Testis (tissue), 5 donors: ENCODE data around the gene MAML3. TPM values are rescaled to one million over a fixed set of nuclear protein-coding genes. Genes with fewer than 3 reads are reported as not detected.

Experiments used
- DNase-seq: peaks from one replicate; pipeline ENCODE4 v3.0.0-alpha.2; 2019
- H3K27ac ChIP-seq, 2 donors: fragments of 200-600 bp; sonication (generic); one replicate each; pipeline ENCODE4 v1.5.1; 2019
- H3K27me3 ChIP-seq: fragments of 200-600 bp; sonication (generic); one replicate; pipeline ENCODE4 v1.5.1; 2019
- H3K36me3 ChIP-seq: fragments of 200-600 bp; sonication (generic); one replicate; pipeline ENCODE4 v1.5.1; 2017; ENCODE audit warnings: low read depth; ENCODE audit errors: missing control alignments
- H3K4me1 ChIP-seq: fragments of 200-600 bp; sonication (generic); one replicate; pipeline ENCODE4 v1.5.1; 2019
- H3K4me3 ChIP-seq, 2 donors: fragments of 200-600 bp; sonication (generic); one replicate each; pipeline ENCODE4 v1.5.1; 2017 to 2019
- H3K9me3 ChIP-seq: fragments of 200-600 bp; sonication (generic); one replicate; pipeline ENCODE4 v1.5.1; 2017
- CTCF ChIP-seq, 3 experiments: fragments of 450-650 bp in 2 of 3; fragments of 200-600 bp in 1 of 3; sonication (generic) in 1 of 3; IDR thresholded peaks; one replicate each; pipeline ENCODE4 v1.5.1; 2016 to 2019; ENCODE audit warnings: antibody characterized with exemption in 3 of 3, mild to moderate bottlenecking in 2 of 3, moderate library complexity in 1 of 3
- POLR2A ChIP-seq: fragments of 450-650 bp; IDR thresholded peaks from one replicate; pipeline ENCODE4 v1.6.1; 2017; ENCODE audit warnings: antibody characterized with exemption, mild to moderate bottlenecking, moderate library complexity
- whole genome bisulfite sequencing, 2 donors: methylation state at CpG; one replicate each; pipeline ENCODE4 v1.1.5; 2018; 5-methylcytosine and 5-hydroxymethylcytosine counted together
- intact Hi-C: fragments of 100-400 bp; cut with DNase I; formaldehyde crosslinking; loops from one replicate; pipeline ENCODE4 v1.15.1; 2023; ENCODE audit warnings: low total_unique reads
- long read RNA-seq, 2 donors: transcript quantifications; one replicate each; lab custom pipeline, GENCODE V29; 2026
- polyA plus RNA-seq: library from polyadenylated mRNA; stranded (reverse); fragments of 350-450 nt; fragmentation: Illumina TruSeq; extraction: RNeasy Lipid Tissue Mini Kit (QIAGEN cat#74804); gene quantifications from one replicate; pipeline ENCODE4 v1.2.3, GENCODE V29; 2014; ENCODE audit warnings: low read depth, low replicate concordance; ENCODE audit not compliant: insufficient read depth
- total RNA-seq, 2 donors: library from RNA; depleted of rRNA; stranded (reverse); fragments of >200 nt; gene quantifications; one replicate each; pipeline ENCODE4 v1.2.3, GENCODE V29; 2016

The MAML3 gene
- total RNA-seq (10 to 100 TPM; 18.8 to 21.2 TPM), polyA plus RNA-seq (7.6 TPM)
- long read RNA-seq, donor 1, full-length matches to known transcripts, result 1 of 1 reads
- long read RNA-seq, donor 1, partial matches to known transcripts, result 0 of 1 reads
- long read RNA-seq, donor 1, other reads (novel, unspliced or antisense), result 0 of 1 reads
- long read RNA-seq, donor 2, result 0 reads

GRCh38 chr4:140153718-140154571 lies at the start of gene MAML3:
Gene MAML3, minus strand, starts transcription at chr4:140154184. Its CDS starts 857 bp downstream, at chr4:140153327.
- TF ChIP-seq CTCF (IDR thresholded peaks at IDR 0.05) (no peak), POLR2A (peak; percentile 3)
- intact Hi-C loops, result loop anchor here (5.0 kb wide), 3 partner anchors 98 to 417 kb away; no protein-coding TSS in a partner anchor
- no peaks in the 10 kb centered on the region for H3K9me3 ChIP-seq
- H3K27ac ChIP-seq, result peak within 1 kb of the TSS; percentile 93 to 98
- DNase-seq, result peak; percentile 96
- H3K4me3 ChIP-seq, result peak within 1 kb of the TSS; percentile 73 to 96
- 0 to 3% methylated on average over 50 to 79 of the region's 79 CpGs for WGBS, 2 donors
- no peaks in the 10 kb centered on the region for H3K27me3 ChIP-seq
- no peaks in the 10 kb centered on the region for H3K36me3 ChIP-seq
- peaks cover 9% of the 10 kb centered on the region for H3K4me1 ChIP-seq

GRCh38 chr4:140198942-140199341 lies 45.0 kb upstream of the MAML3 start:
- TF ChIP-seq POLR2A (no peak), CTCF (IDR thresholded peaks at IDR 0.05) (no peak)
- Histone ChIP-seq H3K4me1 (no peaks in the 10 kb centered on the region), H3K36me3 (no peaks in the 10 kb centered on the region), H3K27ac (no peak overlapping the region), H3K9me3 (no peaks in the 10 kb centered on the region), H3K4me3 (no peak overlapping the region), H3K27me3 (no peaks in the 10 kb centered on the region)
- WGBS, 2 donors, result 89 to 93% methylated on average over 1 of the region's 1 CpG
- no peak for DNase-seq
- intact Hi-C loops, result no loop called here

- TF ChIP-seq POLR2A (no peak), CTCF (IDR thresholded peaks at IDR 0.05) (no peak)
- no peak for DNase-seq
- H3K4me1 ChIP-seq, result no peaks in the 10 kb centered on the region
- H3K27me3 ChIP-seq, result no peaks in the 10 kb centered on the region
- no peak overlapping the region for H3K27ac ChIP-seq
- H3K36me3 ChIP-seq, result no peaks in the 10 kb centered on the region
- whole genome bisulfite sequencing, 2 donors, result 85 to 90% methylated on average over 6 of the region's 6 CpGs
- H3K4me3 ChIP-seq, result no peak overlapping the region
- no peaks in the 10 kb centered on the region for H3K9me3 ChIP-seq
- intact Hi-C loops, result no loop called here
These were observed 41.8 kb upstream of the MAML3 start for GRCh38 chr4:140195806-140196205.

- Histone ChIP-seq H3K9me3 (no peaks in the 10 kb centered on the region), H3K27me3 (no peaks in the 10 kb centered on the region), H3K4me1 (no peaks in the 10 kb centered on the region), H3K36me3 (no peaks in the 10 kb centered on the region), H3K4me3 (no peak overlapping the region), H3K27ac (no peak overlapping the region)
- DNase-seq, result no peak
- intact Hi-C loops, result no loop called here
- 80 to 85% methylated on average over 2 of the region's 2 CpGs for WGBS, 2 donors
- TF ChIP-seq POLR2A, result no peak
- TF ChIP-seq CTCF (IDR thresholded peaks at IDR 0.05), result no peak
These were observed 35.8 kb upstream of the MAML3 start for GRCh38 chr4:140189805-140190204.
